H4 (cell line): ENCODE data around the gene MAP3K8. TPM values are rescaled to one million over a fixed set of nuclear protein-coding genes. Genes with fewer than 3 reads are reported as not detected.
"Not testable (repeated sequence)": the region's sequence is repeated elsewhere in the genome, so short reads cannot be mapped to it uniquely, and the experiment has no call there.

Experiments used
- DNase-seq: peaks from one replicate; pipeline ENCODE4 v3.0.0-alpha.2; 2015; ENCODE audit warnings: low spot score
- total RNA-seq: library from RNA; depleted of rRNA; stranded (reverse); fragments of >200 nt; shearing (Covaris generic); gene quantifications from 2 replicates; pipeline ENCODE4 v1.2.3, GENCODE V29; 2014

MAP3K8 gene
- total RNA-seq, 1 experiment from 2014 or later, result 3.3 TPM

GRCh38 chr10:30447125-30447799 is 13.3 kb downstream of the MAP3K8 start:
- no peak for DNase-seq

GRCh38 chr10:30448092-30448491 is 14.1 kb downstream of the MAP3K8 start:
- no peak for DNase-seq

DNA sequence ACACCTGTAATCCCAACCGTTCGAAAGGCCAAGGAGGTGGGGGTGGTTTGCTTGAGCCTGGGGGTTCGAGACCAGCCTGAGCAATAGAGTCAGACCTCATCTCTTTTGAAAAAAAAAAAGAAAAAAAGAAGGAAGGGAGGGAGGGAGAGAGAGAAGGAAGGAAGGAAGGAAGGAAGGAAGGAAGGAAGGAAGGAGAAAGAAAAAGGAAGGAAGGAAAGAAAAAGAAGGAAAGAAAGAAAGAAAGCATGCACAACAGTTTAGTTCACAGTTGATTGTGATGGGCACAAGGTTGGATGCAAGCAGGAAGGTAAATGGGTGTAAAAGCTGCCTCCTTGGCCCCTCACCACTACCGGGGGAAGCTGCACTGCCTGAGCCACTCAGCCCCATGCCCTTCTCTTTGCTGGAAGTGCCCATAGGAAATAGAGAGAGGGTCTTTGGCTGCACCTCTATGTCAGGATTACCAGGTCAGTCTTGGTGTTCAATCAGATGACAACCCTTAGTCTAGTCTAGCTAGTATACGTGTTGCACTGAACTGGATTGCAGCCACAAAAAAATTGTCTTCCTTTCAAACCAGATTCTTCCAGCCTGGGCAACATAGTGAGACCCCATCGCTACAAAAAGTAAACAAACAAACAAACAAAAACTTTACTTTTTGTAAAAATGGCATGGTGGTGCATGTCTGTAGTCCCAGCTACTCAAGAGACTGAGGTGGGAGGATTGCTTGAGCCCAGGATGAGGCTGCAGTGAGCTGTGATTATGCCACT is 20.0 kb downstream of the MAP3K8 start:
- DNase-seq, result no peak

- DNase-seq, result no peak
Measured at GRCh38 chr10:30454744-30455510, 20.9 kb downstream of the MAP3K8 start.

DNA sequence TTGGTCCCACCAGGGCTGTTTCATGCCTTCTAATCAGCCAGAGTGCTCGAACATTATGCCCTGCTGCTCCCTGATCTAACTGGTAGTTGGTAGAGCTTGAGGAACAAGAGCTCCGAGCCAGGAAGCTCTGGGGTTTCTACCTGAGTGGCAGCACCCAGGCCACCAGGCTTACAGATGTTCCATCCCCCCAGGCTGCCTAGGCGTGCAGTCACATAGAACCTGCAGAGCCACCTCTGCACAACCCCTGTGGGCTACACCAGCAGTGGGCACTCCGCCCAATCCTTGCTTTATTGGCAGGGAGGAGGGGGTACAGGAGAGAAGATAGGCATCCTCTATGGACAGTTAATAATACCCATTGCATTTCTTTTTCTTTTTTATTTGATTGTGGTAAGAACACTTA is 21.8 kb downstream of the MAP3K8 start:
- no peak for DNase-seq

DNA sequence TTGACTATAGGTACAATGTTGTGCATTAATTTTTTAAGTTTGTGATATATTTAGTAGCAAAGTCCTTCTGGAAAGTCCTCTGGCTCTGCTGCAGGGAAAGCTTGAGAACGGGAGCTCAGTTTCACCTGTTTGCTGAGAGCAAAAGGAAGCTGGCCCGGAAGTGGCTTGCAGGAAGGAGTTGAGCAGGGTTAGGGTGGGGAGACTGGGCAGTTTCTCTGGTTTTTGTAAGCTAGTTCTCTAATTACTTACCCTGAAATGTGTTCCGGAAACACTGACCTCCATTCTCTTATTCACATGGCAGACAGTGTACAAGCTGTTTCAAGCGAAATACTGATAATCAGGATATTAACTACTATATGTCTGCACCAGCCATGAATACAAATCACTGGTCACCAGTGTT is 22.3 kb downstream of the MAP3K8 start:
- DNase-seq, result no peak

GRCh38 chr10:30459283-30459682 is 25.3 kb downstream of the MAP3K8 start:
- no peak for DNase-seq

- no peak for DNase-seq
Measured at GRCh38 chr10:30460121-30460520, 26.1 kb downstream of the MAP3K8 start.

GRCh38 chr10:30462513-30462912 is 28.5 kb downstream of the MAP3K8 start:
- DNase-seq, result no peak

- no peak for DNase-seq
Measured at GRCh38 chr10:30463944-30464451, 30.0 kb downstream of the MAP3K8 start.

GRCh38 chr10:30464675-30465074 is 30.7 kb downstream of the MAP3K8 start:
- no peak for DNase-seq

- no peak for DNase-seq
Measured at GRCh38 chr10:30466445-30466844, 32.5 kb downstream of the MAP3K8 start.

DNA sequence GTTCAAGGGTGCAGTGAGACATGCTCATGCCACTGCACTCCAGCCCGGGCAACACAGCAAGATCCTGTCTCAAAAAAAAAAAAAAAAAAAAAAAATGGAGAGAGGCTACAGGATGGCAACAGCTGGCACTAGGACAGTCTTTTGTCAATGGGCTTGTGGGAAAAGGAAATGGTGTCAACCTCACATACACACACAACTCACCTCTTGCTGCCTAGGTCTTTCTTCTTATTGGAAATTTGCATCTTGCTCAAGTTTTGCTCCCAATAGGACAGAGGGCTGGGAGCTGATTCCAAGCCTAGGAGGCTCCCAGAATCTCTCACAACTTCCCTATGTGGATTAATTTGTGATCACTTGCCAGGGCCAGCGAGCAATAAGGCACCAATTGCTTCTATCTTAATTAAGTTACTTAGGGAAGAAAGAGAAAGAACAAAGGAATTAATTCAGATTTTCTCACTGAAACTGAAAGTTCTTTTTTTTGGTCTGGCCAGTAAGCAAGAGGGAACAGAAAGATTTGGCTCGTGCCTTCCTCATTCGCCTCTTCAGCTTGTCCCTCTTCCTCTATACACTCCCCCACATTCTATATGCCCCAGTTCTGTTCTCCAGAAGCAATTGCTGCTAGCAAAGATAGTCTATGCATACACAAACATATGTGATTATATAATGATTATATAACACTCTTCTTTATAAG is 33.8 kb downstream of the MAP3K8 start:
- no peak for DNase-seq

GRCh38 chr10:30472414-30473155 is 38.6 kb downstream of the MAP3K8 start:
- DNase-seq, result no peak

- DNase-seq, result not testable (repeated sequence)
Measured at GRCh38 chr10:30475515-30475914, 41.5 kb downstream of the MAP3K8 start.

GRCh38 chr10:30476511-30477155 is 42.6 kb downstream of the MAP3K8 start:
- no peak for DNase-seq

DNA sequence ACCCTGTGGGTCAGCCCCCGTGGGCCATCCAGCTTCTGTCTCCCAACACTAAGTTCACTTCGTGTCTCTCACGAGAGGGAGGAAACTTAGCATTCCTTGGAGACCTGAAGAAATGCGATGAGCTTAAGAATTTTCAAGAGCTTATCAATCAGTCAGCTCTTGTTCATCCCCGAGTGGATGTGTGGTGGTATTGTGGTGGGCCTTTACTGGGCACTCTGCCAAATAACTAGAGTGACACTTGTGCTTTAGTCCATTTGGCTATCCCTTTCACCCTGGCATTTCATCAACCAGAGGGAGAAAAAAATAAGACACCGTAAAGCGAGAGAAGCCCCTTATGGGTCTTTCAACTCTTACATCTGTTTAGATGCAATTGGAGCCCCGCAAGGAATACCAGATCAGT is 45.5 kb downstream of the MAP3K8 start:
- DNase-seq, result not testable (repeated sequence)

GRCh38 chr10:30481603-30482002 is 47.6 kb downstream of the MAP3K8 start:
- DNase-seq, result no peak

DNA sequence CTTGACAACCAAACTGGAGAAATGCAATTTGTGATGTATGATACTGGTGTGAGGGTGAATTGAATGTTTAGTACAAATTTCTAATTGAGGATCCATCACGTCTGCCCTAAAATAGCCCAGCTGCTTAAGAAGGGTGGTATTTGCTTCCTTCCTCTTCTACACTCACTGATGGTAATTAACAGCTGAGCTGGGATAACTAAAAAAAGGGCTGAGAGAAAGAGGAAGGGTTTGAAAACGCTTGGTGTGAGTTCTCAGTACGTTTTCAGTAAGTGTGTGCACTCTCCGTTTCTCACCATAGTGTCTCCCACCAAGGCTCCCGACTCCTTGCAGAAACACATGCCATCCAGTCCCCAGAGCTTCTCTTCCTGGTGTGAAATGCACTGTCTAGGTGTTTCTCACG is 54.3 kb downstream of the MAP3K8 start:
- no peak for DNase-seq

GRCh38 chr10:30489346-30489745 is 55.4 kb downstream of the MAP3K8 start:
- DNase-seq, result no peak
